Measurements from ENCODE around the gene ILK.

- TF ChIP-seq CTCF (IDR thresholded peaks at IDR 0.05; ENCODE audit: insufficient read depth, low read length, poor library complexity, severe bottlenecking) (no peak), EZH2phosphoT487 (conservative IDR thresholded peaks at IDR 0.05; ENCODE audit: low read length) (no peak)
Observed at GRCh38 chr11:6640985-6641701, 37.6 kb downstream of the ILK start.
